ENCODE results near the gene CPSF4L. TPM values are rescaled to one million over a fixed set of nuclear protein-coding genes. Genes with fewer than 3 reads are reported as not detected.

CPSF4L gene
- total RNA-seq, 1 experiment from 2014 or later: not detected

DNA sequence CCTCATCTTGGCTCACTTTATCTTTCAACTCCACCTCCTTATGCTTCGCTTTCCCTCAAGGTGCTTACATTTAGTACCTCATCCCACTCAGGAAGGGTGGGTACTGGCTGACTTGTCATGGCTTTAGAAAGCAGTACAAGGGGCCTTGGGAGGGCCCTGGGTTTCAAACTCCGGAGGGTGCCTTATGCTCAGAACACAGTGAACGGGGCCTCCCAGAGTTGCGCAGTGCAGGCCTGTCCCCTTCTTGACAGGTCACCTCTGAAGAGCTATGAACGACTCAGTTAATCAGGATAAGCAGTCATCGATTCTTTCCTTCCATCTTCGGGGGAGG is 62.8 kb downstream of the CPSF4L start:
- H3K36me3 Mint-ChIP-seq: peaks cover 72% of the 10 kb centered on the region
- CTCF ChIA-PET: interaction anchor here (0.6 kb wide), 1 partner anchor 473 kb away, joined by 3 read pairs; no protein-coding TSS in a partner anchor
- ATAC-seq: no peak
- no peaks in the 10 kb centered on the region for H3K9me3 Mint-ChIP-seq
- POLR2A ChIA-PET: no interaction called here
- H3K4me1 Mint-ChIP-seq: peaks cover 2% of the 10 kb centered on the region; the same call in 1 of the 2 replicates
- no peaks in the 10 kb centered on the region for H3K27me3 Mint-ChIP-seq (ENCODE audit: low read depth)
- H3K4me3 Mint-ChIP-seq: no peak overlapping the region
- H3K27ac Mint-ChIP-seq: no peak overlapping the region
- DNase-seq (ENCODE audit: low spot score): no peak
- TF ChIP-seq FOXJ3 (CRISPR knock-in tag; IDR thresholded peaks at IDR 0.05; ENCODE audit: borderline replicate concordance): no peak
- TF ChIP-seq TEAD4 (CRISPR knock-in tag; IDR thresholded peaks at IDR 0.05): no peak
- no peak for TF ChIP-seq CREB1 (CRISPR knock-in tag; IDR thresholded peaks at IDR 0.05)
- no peak for TF ChIP-seq NR1H2 (CRISPR knock-in tag; IDR thresholded peaks at IDR 0.05)
- TF ChIP-seq NR3C1 (CRISPR knock-in tag; conservative IDR thresholded peaks at IDR 0.05; ENCODE audit: low read depth): no peak
- no peak for TF ChIP-seq CBFB (CRISPR knock-in tag; IDR thresholded peaks at IDR 0.05; ENCODE audit: low read depth)

Other genes with a start within 250 kb of the CPSF4L start
- 18.9 to 25.5 TPM (median 22.3 TPM) in 3 replicates for gene SLC39A11, start 169.2 kb downstream of the CPSF4L start, total RNA-seq (2021)
- 1.9 to 3.7 TPM (median 1.9 TPM) in 3 replicates for gene SSTR2, start 96.9 kb downstream of the CPSF4L start, total RNA-seq (2021)
- 19.2 to 22.6 TPM (median 19.5 TPM) in 3 replicates for gene COG1, start 68.8 kb downstream of the CPSF4L start, total RNA-seq (2021)
- gene CDC42EP4, start 50.1 kb upstream of the CPSF4L start, total RNA-seq (2021): 17.0 to 18.8 TPM (median 18.4 TPM) in 3 replicates

Measured in WTC11 (cell line).